Karpas-422 (cell line): Measurements from ENCODE around the gene LIPG. TPM values are rescaled to one million over a fixed set of nuclear protein-coding genes. Genes with fewer than 3 reads are reported as not detected.
"Not testable (repeated sequence)": the region's sequence is repeated elsewhere in the genome, so short reads cannot be mapped to it uniquely, and the experiment has no call there.

ENCODE experiments used
- DNase-seq: peaks from one replicate; pipeline ENCODE4 v3.0.0-alpha.2; 2015
- H2AFZ ChIP-seq: fragments of 200-600 bp; sonication (generic); 2 replicates; pipeline ENCODE4 v1.6.1; 2014; ENCODE audit warnings: antibody characterized with exemption, low read length, mixed read lengths
- H3K27ac ChIP-seq: fragments of 200-600 bp; sonication (generic); 2 replicates; pipeline ENCODE4 v1.5.1; 2014; ENCODE audit warnings: mild to moderate bottlenecking, low read length, moderate library complexity
- H3K27me3 ChIP-seq: fragments of 200-600 bp; sonication (generic); 2 replicates; pipeline ENCODE4 v1.6.1; 2014; ENCODE audit warnings: low read length, mixed read lengths
- H3K36me3 ChIP-seq: fragments of 200-600 bp; sonication (generic); 2 replicates; pipeline ENCODE4 v1.6.1; 2014; ENCODE audit warnings: low read length, mixed read lengths; ENCODE audit not compliant: insufficient read depth
- H3K4me1 ChIP-seq: fragments of 200-600 bp; sonication (generic); 2 replicates; pipeline ENCODE4 v1.6.1; 2014; ENCODE audit warnings: mild to moderate bottlenecking, low read length, mixed read lengths
- H3K4me2 ChIP-seq: fragments of 200-600 bp; sonication (generic); 2 replicates; pipeline ENCODE4 v1.6.1; 2014; ENCODE audit warnings: low read length, low read depth, mild to moderate bottlenecking; ENCODE audit not compliant: poor library complexity, severe bottlenecking
- H3K4me3 ChIP-seq: fragments of 200-600 bp; sonication (generic); 2 replicates; pipeline ENCODE4 v1.5.1; 2014; ENCODE audit warnings: mild to moderate bottlenecking, antibody characterized with exemption, low read length, mixed read lengths
- H3K79me2 ChIP-seq: fragments of 200-600 bp; sonication (generic); 2 replicates; pipeline ENCODE4 v1.6.1; 2014; ENCODE audit warnings: mild to moderate bottlenecking, low read length, mixed read lengths
- H3K9ac ChIP-seq: fragments of 200-600 bp; sonication (generic); 2 replicates; pipeline ENCODE4 v1.6.0; 2014; ENCODE audit warnings: low read length
- H3K9me2 ChIP-seq: fragments of 200-600 bp; sonication (generic), shearing (Covaris generic); replicated peaks from 2 replicates; pipeline ENCODE4 v1.6.0; 2014; ENCODE audit warnings: mild to moderate bottlenecking, low read length, moderate library complexity; ENCODE audit not compliant: insufficient read depth
- H3K9me3 ChIP-seq: fragments of 300-700, 200-600 bp; sonication (generic); 2 replicates; pipeline ENCODE4 v1.6.1; 2014; ENCODE audit warnings: low read length, mixed read lengths
- H4K20me1 ChIP-seq: fragments of 200-600 bp; sonication (generic); 2 replicates; pipeline ENCODE4 v1.6.1; 2014; ENCODE audit warnings: mild to moderate bottlenecking, antibody characterized with exemption, low read length, low read depth; ENCODE audit not compliant: insufficient read depth
- total RNA-seq: library from RNA; depleted of rRNA; stranded (reverse); fragments of >200 nt; shearing (Covaris generic); gene quantifications from 2 replicates; pipeline ENCODE4 v1.2.3, GENCODE V29; 2014; ENCODE audit warnings: low replicate concordance

The LIPG gene
- total RNA-seq, 1 experiment from 2014 or later = not detected

GRCh38 chr18:49521216-49521835 is 40.5 kb upstream of the LIPG start:
- Histone ChIP-seq H3K4me3 (no peak overlapping the region), H3K36me3 (no peaks in the 10 kb centered on the region), H3K9me3 (no peaks in the 10 kb centered on the region), H3K4me2 (no peak overlapping the region), H2AFZ (no peak overlapping the region), H3K27ac (no peak overlapping the region), H3K27me3 (no peaks in the 10 kb centered on the region), H3K9ac (no peak overlapping the region), H4K20me1 (no peaks in the 10 kb centered on the region), H3K9me2 (no peaks in the 10 kb centered on the region), H3K4me1 (no peaks in the 10 kb centered on the region), H3K79me2 (no peaks in the 10 kb centered on the region)
- no peak for DNase-seq

- H2AFZ ChIP-seq, H3K4me1 ChIP-seq, DNase-seq, H3K79me2 ChIP-seq, H3K27me3 ChIP-seq, H3K4me3 ChIP-seq, H3K9me2 ChIP-seq, H3K9ac ChIP-seq, H3K9me3 ChIP-seq, H4K20me1 ChIP-seq, H3K36me3 ChIP-seq, H3K27ac ChIP-seq, H3K4me2 ChIP-seq: not testable (repeated sequence)
Measured at GRCh38 chr18:49523580-49524093, 38.2 kb upstream of the LIPG start.

GRCh38 chr18:49524349-49524748 is 37.5 kb upstream of the LIPG start:
- Histone ChIP-seq H2AFZ (no peak overlapping the region), H3K27me3 (no peaks in the 10 kb centered on the region), H3K27ac (no peak overlapping the region), H3K4me1 (no peaks in the 10 kb centered on the region), H3K4me3 (no peak overlapping the region), H4K20me1 (no peaks in the 10 kb centered on the region), H3K79me2 (no peaks in the 10 kb centered on the region), H3K36me3 (no peaks in the 10 kb centered on the region), H3K4me2 (no peak overlapping the region), H3K9me3 (no peaks in the 10 kb centered on the region), H3K9ac (no peak overlapping the region), H3K9me2 (no peaks in the 10 kb centered on the region)
- DNase-seq = no peak

GRCh38 chr18:49524951-49525350 is 36.9 kb upstream of the LIPG start:
- DNase-seq = no peak
- Histone ChIP-seq H3K27me3 (no peaks in the 10 kb centered on the region), H3K9me3 (no peaks in the 10 kb centered on the region), H3K9me2 (no peaks in the 10 kb centered on the region), H3K4me3 (no peak overlapping the region), H3K36me3 (no peaks in the 10 kb centered on the region), H3K79me2 (no peaks in the 10 kb centered on the region), H3K4me2 (no peak overlapping the region), H4K20me1 (no peaks in the 10 kb centered on the region), H3K4me1 (no peaks in the 10 kb centered on the region), H2AFZ (no peak overlapping the region), H3K27ac (no peak overlapping the region), H3K9ac (no peak overlapping the region)

GRCh38 chr18:49525981-49526380 is 35.9 kb upstream of the LIPG start:
- Histone ChIP-seq H3K79me2 (no peaks in the 10 kb centered on the region), H3K9ac (no peak overlapping the region), H3K9me3 (no peaks in the 10 kb centered on the region), H3K9me2 (no peaks in the 10 kb centered on the region), H2AFZ (no peak overlapping the region), H3K27ac (no peak overlapping the region), H3K36me3 (no peaks in the 10 kb centered on the region), H4K20me1 (no peaks in the 10 kb centered on the region), H3K4me2 (no peak overlapping the region), H3K4me1 (no peaks in the 10 kb centered on the region), H3K4me3 (no peak overlapping the region), H3K27me3 (no peaks in the 10 kb centered on the region)
- DNase-seq = no peak

GRCh38 chr18:49527631-49528327 is 34.1 kb upstream of the LIPG start:
- H3K9me3 ChIP-seq = no peaks in the 10 kb centered on the region
- H3K27ac ChIP-seq = no peak overlapping the region
- no peak overlapping the region for H3K9ac ChIP-seq
- no peaks in the 10 kb centered on the region for H3K9me2 ChIP-seq
- no peaks in the 10 kb centered on the region for H4K20me1 ChIP-seq
- H3K36me3 ChIP-seq = no peaks in the 10 kb centered on the region
- no peaks in the 10 kb centered on the region for H3K27me3 ChIP-seq
- no peak for DNase-seq
- no peaks in the 10 kb centered on the region for H3K79me2 ChIP-seq
- H3K4me1 ChIP-seq = peaks cover 5% of the 10 kb centered on the region
- no peak overlapping the region for H2AFZ ChIP-seq
- no peak overlapping the region for H3K4me3 ChIP-seq
- H3K4me2 ChIP-seq = no peak overlapping the region

- no peak overlapping the region for H2AFZ ChIP-seq
Measured at GRCh38 chr18:49529596-49529995, 32.3 kb upstream of the LIPG start.

GRCh38 chr18:49531678-49532153 is 30.1 kb upstream of the LIPG start:
- Histone ChIP-seq H3K79me2 (no peaks in the 10 kb centered on the region), H3K9ac (peak overlapping the region; percentile 46; the same call in 1 of the 2 replicates), H4K20me1 (no peaks in the 10 kb centered on the region), H3K36me3 (no peaks in the 10 kb centered on the region), H3K4me2 (peak overlapping the region; percentile 51), H3K27me3 (no peaks in the 10 kb centered on the region), H3K9me3 (no peaks in the 10 kb centered on the region), H3K27ac (no peak overlapping the region), H3K4me3 (peak overlapping the region; percentile 33; the same call in 1 of the 2 replicates), H2AFZ (peak overlapping the region; percentile 86), H3K9me2 (no peaks in the 10 kb centered on the region), H3K4me1 (peaks cover 5% of the 10 kb centered on the region)
- DNase-seq = no peak

More at GRCh38 chr18:49529596-49529995, 32.3 kb upstream of the LIPG start:
- DNase-seq = no peak
- H3K4me3 ChIP-seq = no peak overlapping the region
- no peaks in the 10 kb centered on the region for H3K36me3 ChIP-seq
- peaks cover 5% of the 10 kb centered on the region for H3K4me1 ChIP-seq
- no peak overlapping the region for H3K4me2 ChIP-seq
- no peak overlapping the region for H3K9ac ChIP-seq
- no peaks in the 10 kb centered on the region for H4K20me1 ChIP-seq
- no peak overlapping the region for H3K27ac ChIP-seq
- H3K27me3 ChIP-seq = no peaks in the 10 kb centered on the region
- H3K9me2 ChIP-seq = no peaks in the 10 kb centered on the region
- H3K9me3 ChIP-seq = no peaks in the 10 kb centered on the region
- no peaks in the 10 kb centered on the region for H3K79me2 ChIP-seq
